Activated CD8-positive, alpha-beta memory T cell treated with anti-CD3 and anti-CD28 coated beads for 4 hours (primary cell): ENCODE results near the gene ELF5.

ENCODE experiments used
- DNase-seq, 2 donors: peaks; one replicate each; pipeline ENCODE4 v3.0.0-alpha.2; 2020; ENCODE audit warnings: low read depth in 2 of 2

The ELF5 gene

DNA sequence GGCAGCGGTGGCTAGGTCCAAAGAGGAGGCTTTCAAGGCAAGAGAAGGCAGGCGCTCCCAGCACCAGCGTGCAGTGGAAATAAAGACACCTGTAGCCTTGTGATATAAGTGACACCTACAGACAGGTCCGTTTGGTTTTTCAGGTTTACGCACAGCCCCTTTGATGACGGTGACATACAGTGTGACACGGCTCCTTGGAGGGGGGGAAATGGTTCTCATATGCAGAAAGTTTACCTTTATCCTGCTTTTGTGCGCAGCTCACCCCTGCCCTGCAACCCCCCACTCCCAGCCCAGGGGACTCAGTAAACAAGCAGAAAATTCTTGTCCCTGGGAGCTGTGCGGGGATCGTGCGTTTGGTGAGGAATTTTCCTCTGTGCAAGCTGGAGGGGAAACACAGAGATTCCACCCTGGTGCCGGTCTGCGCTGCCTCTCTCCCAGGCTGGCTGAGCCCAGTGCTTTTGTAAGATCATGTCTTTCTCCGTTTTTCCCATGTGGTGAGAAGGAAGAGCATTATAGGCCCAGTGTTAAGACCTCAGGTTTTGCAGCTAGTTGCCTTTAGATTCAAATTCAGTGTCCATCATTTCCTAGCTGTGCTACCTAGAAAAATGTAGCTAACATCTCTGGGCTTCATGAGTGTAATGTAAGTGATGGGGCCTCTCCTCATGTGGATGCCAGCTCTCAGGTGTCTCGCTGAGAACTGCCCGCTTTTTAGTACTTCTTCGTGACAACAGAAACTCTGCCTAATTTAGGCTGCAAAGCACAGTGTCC lies at the start of gene ELF5:
Gene ELF5, minus strand, starts transcription at position 113 of the 768 bp plus-strand sequence. CDS start 8,045 bp downstream, outside the sequence.
- DNase-seq: no peak

DNA sequence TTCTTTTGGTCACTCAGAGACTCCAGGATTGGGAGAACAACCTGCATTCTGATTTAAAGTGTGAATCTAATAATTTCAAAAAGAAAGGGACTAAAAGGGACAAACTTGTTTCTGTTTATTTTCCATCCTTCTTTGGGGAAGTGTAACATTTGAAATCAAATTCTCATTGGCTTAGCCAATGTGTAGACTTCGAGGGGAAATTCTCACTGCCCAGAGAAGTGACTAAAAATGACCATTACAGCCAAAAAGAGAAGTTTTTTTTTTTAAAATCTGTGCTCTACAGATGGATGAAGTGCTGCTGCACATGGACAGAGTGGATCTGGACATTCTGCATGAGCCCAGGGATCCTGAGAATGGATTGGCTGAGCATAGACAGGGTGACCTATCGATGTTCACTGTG lies 49.4 kb upstream of the ELF5 start:
- no peak for DNase-seq

- DNase-seq: no peak
Observed at GRCh38 chr11:34560511-34560910, 46.9 kb upstream of the ELF5 start.

DNA sequence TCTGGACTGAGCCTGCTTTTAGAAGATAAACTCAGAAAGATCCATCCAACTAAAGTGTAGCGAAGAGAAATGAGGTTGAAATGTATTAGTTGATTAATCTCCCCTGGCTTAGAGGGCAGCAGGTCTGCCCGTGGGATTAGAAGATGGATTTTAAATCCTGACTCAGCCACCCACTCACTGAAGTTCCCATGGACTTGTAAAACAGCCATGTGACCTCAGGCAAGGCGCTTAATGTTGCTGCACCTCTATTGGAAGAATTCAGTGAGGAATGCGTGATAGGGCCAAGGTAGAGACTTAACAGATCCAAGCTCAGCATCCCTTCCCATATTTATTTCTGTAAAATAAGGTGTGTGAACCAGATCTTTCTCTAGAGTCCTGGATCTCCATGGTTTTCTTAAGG lies 45.1 kb upstream of the ELF5 start:
- DNase-seq: no peak

- no peak for DNase-seq
Observed at GRCh38 chr11:34558211-34558610, 44.6 kb upstream of the ELF5 start.

DNA sequence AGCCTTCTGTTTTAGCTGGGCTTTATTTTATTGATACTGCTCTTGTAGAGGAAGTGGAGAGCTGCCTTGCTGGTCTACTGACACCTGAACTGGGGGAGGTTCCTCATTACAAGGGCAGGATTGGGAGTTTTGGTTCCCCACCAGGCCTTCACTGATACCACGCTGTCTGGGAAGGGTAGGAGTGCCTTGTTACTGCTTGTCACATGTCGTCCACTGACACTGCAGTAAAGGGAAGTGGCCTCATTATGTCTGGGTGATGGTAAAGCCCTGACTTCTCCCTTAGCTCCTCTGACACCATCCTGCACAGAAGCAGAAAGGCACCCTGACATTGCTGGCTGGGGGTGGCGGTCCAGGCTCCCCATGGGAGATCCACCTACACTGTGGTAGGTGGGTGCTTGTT lies 38.7 kb upstream of the ELF5 start:
- DNase-seq: no peak

- no peak for DNase-seq
Observed at GRCh38 chr11:34549271-34549670, 35.7 kb upstream of the ELF5 start.

- DNase-seq: no peak
Observed at GRCh38 chr11:34548278-34548677, 34.7 kb upstream of the ELF5 start.

GRCh38 chr11:34546511-34547209 lies 33.1 kb upstream of the ELF5 start:
- no peak for DNase-seq

DNA sequence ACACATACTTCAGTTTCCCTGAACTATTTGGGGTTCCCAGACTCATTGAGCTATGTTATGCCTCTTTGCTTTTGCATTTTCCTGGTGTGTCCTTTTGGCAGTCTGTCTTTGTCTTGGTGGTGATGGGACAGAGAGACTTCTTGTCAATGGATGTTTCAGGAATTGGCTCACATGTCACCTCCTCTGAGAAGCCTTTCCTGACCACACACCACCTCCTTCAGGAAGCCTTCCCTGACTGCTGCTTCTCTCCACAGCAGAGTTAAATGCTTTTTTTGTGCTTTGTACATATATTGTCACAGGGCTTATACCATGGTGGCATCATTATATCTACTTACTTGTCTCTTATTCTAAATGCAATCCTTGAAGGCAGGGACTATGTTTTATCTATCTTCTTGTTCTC lies 28.5 kb upstream of the ELF5 start:
- DNase-seq: no peak

GRCh38 chr11:34540870-34541269 lies 27.3 kb upstream of the ELF5 start:
- no peak for DNase-seq

DNA sequence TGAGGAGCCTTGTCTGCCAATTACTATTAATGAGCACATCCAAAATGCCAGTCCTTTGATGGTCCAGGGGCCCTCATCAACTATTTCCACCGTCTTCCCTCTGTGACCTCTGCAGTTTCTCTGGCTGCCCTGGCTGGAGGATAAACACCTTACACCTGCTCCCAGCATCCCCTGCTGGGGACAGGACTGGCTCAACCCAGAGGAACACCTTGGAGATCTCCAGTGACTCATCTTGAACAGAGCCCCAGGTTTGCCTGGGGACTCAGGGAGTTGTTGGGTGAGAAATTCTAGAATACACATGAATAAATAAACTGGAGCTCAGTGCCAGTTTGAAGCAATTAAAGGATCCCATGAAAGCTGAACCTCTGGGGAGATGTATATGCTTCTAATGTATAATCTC lies 24.0 kb upstream of the ELF5 start:
- no peak for DNase-seq

- no peak for DNase-seq
Observed at GRCh38 chr11:34536056-34536455, 22.5 kb upstream of the ELF5 start.

DNA sequence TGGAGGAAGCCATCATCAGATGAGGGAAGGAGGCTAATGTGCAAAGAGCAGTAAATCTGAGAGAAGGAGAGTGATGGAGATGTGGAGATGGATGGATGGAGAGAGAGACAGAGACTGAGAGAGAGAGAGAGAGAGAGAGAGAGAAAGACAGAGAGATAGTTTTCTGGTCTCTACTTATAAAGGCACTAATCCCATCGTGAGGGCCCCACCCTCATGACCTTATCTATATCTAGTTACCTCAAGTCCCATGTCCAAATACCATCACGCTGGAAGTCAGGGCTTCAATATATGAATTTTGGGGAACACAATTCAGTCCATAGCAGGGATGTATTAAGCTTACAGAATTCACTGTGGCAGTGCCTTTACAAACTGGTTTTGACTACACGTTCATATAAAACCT lies 21.2 kb upstream of the ELF5 start:
- no peak for DNase-seq

GRCh38 chr11:34531663-34532062 lies 18.1 kb upstream of the ELF5 start:
- DNase-seq: no peak

- DNase-seq: no peak
Observed at GRCh38 chr11:34530545-34531234, 17.1 kb upstream of the ELF5 start.

- no peak for DNase-seq
Observed at GRCh38 chr11:34529643-34530042, 16.0 kb upstream of the ELF5 start.

GRCh38 chr11:34528072-34528471 lies 14.5 kb upstream of the ELF5 start:
- DNase-seq: no peak

GRCh38 chr11:34525888-34526657 lies 12.5 kb upstream of the ELF5 start:
- DNase-seq: no peak

DNA sequence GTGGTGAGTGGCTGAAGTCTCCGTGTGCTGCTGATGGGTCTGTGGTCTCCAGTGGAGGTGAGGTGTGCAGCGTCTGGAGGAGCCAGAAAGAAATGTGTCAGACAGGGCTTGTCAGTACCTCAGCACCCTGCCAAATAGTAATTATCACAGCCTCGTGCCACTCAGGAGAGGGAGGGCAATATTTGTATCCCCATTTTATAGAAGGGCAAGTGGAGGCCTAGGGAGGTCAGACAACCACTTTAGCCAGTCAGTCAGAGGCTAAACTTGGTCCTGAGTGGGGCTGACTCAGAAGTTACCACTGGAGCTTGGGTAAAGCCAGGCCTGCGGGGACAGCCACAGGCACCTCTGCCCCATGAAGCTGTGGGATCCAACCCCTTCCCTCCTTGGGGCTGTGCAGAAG lies 11.5 kb upstream of the ELF5 start:
- no peak for DNase-seq

DNA sequence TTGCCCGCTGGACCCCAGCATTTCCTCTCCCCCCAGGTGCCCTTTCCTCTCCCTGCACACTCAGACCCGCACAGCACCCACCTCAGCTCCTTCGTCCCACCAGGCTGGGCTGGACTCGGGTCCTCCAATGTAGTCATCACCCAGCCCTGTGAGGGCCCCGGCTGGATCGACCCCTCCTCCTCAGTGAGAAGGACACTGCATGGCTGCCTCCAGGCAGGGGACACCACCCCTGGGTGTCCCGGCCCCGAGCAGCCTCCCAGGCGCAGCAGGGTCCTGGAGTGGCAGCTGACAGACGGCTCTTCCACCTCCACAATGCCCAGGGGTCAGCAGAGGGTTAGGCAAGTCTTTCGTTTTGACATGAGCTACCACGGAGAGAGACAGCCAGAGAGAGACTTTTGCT lies 11.1 kb upstream of the ELF5 start:
- no peak for DNase-seq

- no peak for DNase-seq
Observed at GRCh38 chr11:34523053-34523452, 9.5 kb upstream of the ELF5 start.
